Tibial nerve (tissue), 4 donors: ENCODE measurements around the gene POLR3C.

Experiments used
- CTCF ChIP-seq, 5 experiments: fragments of 200-600 bp in 3 of 5; fragments of 450-650 bp in 2 of 5; sonication (generic) in 3 of 5; IDR thresholded peaks; one replicate each; pipeline ENCODE4 v1.5.1; 2016 to 2019; ENCODE audit warnings: antibody characterized with exemption in 5 of 5, mild to moderate bottlenecking in 3 of 5, moderate library complexity in 2 of 5
- EP300 ChIP-seq, 2 donors: sonication (generic); formaldehyde crosslinking; IDR thresholded peaks; one replicate each; pipeline ENCODE4 v1.6.1; 2017; ENCODE audit warnings: antibody characterized with exemption in 2 of 2, mild to moderate bottlenecking in 1 of 2

GRCh38 chr1:145837656-145838055 lies 13.7 kb downstream of the POLR3C start:
- TF ChIP-seq CTCF (IDR thresholded peaks at IDR 0.05) (no peak), EP300 (IDR thresholded peaks at IDR 0.05) (no peak)
